HG02588 (cell line): ENCODE measurements around the gene CTAGE4.
"Not testable (repeated sequence)": the region's sequence is repeated elsewhere in the genome, so short reads cannot be mapped to it uniquely, and the experiment has no call there.

ENCODE experiments used
- ATAC-seq: cut with Tn5 transposase; IDR thresholded peaks from one replicate; pipeline ENCODE4 v1.9.1; 2021; ENCODE audit warnings: mild to moderate bottlenecking, moderate library complexity; ENCODE audit not compliant: unreplicated experiment

CTAGE4 gene

GRCh38 chr7:144183166-144183565 lies at the start of gene CTAGE4:
Gene CTAGE4, plus strand, starts transcription at chr7:144183466. Its CDS starts 38 bp downstream, at chr7:144183504.
- not testable (repeated sequence) for ATAC-seq

- ATAC-seq = no peak
Observed at GRCh38 chr7:144134116-144134515, 49.1 kb upstream of the CTAGE4 start.

GRCh38 chr7:144137501-144137900 lies 45.8 kb upstream of the CTAGE4 start:
- ATAC-seq = no peak

- no peak for ATAC-seq
Observed at GRCh38 chr7:144142187-144142586, 41.1 kb upstream of the CTAGE4 start.

- no peak for ATAC-seq
Observed at GRCh38 chr7:144144426-144144825, 38.8 kb upstream of the CTAGE4 start.

GRCh38 chr7:144148224-144148827 lies 34.9 kb upstream of the CTAGE4 start:
- no peak for ATAC-seq

- no peak for ATAC-seq
Observed at GRCh38 chr7:144158861-144159260, 24.4 kb upstream of the CTAGE4 start.

GRCh38 chr7:144164784-144165183 lies 18.5 kb upstream of the CTAGE4 start:
- ATAC-seq = no peak

GRCh38 chr7:144171594-144172350 lies 11.5 kb upstream of the CTAGE4 start:
- not testable (repeated sequence) for ATAC-seq

GRCh38 chr7:144174613-144175012 lies 8.7 kb upstream of the CTAGE4 start:
- ATAC-seq = no peak

GRCh38 chr7:144178380-144179164 lies 4.7 kb upstream of the CTAGE4 start:
- ATAC-seq = peak; percentile 98

GRCh38 chr7:144179165-144179479 lies 4.1 kb upstream of the CTAGE4 start:
- peak; percentile 22 for ATAC-seq

- not testable (repeated sequence) for ATAC-seq
Observed at GRCh38 chr7:144187848-144188247, 4.6 kb downstream of the CTAGE4 start.

GRCh38 chr7:144188578-144189171 lies 5.4 kb downstream of the CTAGE4 start:
- ATAC-seq = not testable (repeated sequence)

- not testable (repeated sequence) for ATAC-seq
Observed at GRCh38 chr7:144193782-144194181, 10.5 kb downstream of the CTAGE4 start.

- ATAC-seq = not testable (repeated sequence)
Observed at GRCh38 chr7:144194453-144194852, 11.2 kb downstream of the CTAGE4 start.

GRCh38 chr7:144195212-144195872 lies 12.1 kb downstream of the CTAGE4 start, which contains the start of gene ARHGEF35:
Gene ARHGEF35, minus strand, starts transcription at chr7:144195833. Its CDS starts 7,450 bp downstream, at chr7:144188383.
- peak; percentile 73 for ATAC-seq

GRCh38 chr7:144198934-144199333 lies 15.7 kb downstream of the CTAGE4 start:
- not testable (repeated sequence) for ATAC-seq

GRCh38 chr7:144201978-144202377 lies 18.7 kb downstream of the CTAGE4 start:
- ATAC-seq = not testable (repeated sequence)

- ATAC-seq = not testable (repeated sequence)
Observed at GRCh38 chr7:144203086-144203485, 19.8 kb downstream of the CTAGE4 start.

GRCh38 chr7:144205306-144205705 lies 22.0 kb downstream of the CTAGE4 start:
- not testable (repeated sequence) for ATAC-seq
